Right hindlimb (tissue), 1 donor: Measurements from ENCODE around the gene GNAI1.
A peak's percentile ranks its signal among the peaks of the same experiment; 100 is the strongest.

Source experiments
- DNase-seq: peaks from one replicate; pipeline ENCODE4 v3.0.0-alpha.2; 2018

The GNAI1 gene

GRCh38 chr7:80134536-80135308 lies at the start of gene GNAI1:
TSS of gene GNAI1 (plus strand) at chr7:80134831. CDS start at chr7:80135161, 330 bp downstream.
- peak; percentile 88 for DNase-seq

- peak; percentile 64 for DNase-seq
Observed at GRCh38 chr7:80087051-80087770, 47.4 kb upstream of the GNAI1 start.

GRCh38 chr7:80087771-80088170 lies 46.9 kb upstream of the GNAI1 start:
- DNase-seq, result no peak

GRCh38 chr7:80088705-80089104 lies 45.9 kb upstream of the GNAI1 start:
- DNase-seq, result no peak

- DNase-seq, result no peak
Observed at GRCh38 chr7:80089366-80089765, 45.3 kb upstream of the GNAI1 start.

GRCh38 chr7:80093349-80093748 lies 41.3 kb upstream of the GNAI1 start:
- no peak for DNase-seq

- DNase-seq, result no peak
Observed at GRCh38 chr7:80095545-80095944, 39.1 kb upstream of the GNAI1 start.

- DNase-seq, result no peak
Observed at GRCh38 chr7:80097756-80098155, 36.9 kb upstream of the GNAI1 start.

GRCh38 chr7:80098795-80099194 lies 35.8 kb upstream of the GNAI1 start:
- no peak for DNase-seq

- DNase-seq, result no peak
Observed at GRCh38 chr7:80100254-80100653, 34.4 kb upstream of the GNAI1 start.

GRCh38 chr7:80105701-80106408 lies 28.8 kb upstream of the GNAI1 start:
- no peak for DNase-seq

GRCh38 chr7:80106498-80107113 lies 28.0 kb upstream of the GNAI1 start:
- no peak for DNase-seq

- DNase-seq, result no peak
Observed at GRCh38 chr7:80107278-80107677, 27.4 kb upstream of the GNAI1 start.

GRCh38 chr7:80110376-80110775 lies 24.3 kb upstream of the GNAI1 start:
- DNase-seq, result no peak

- no peak for DNase-seq
Observed at GRCh38 chr7:80114159-80114558, 20.5 kb upstream of the GNAI1 start.

- DNase-seq, result no peak
Observed at GRCh38 chr7:80124526-80125264, 9.9 kb upstream of the GNAI1 start.

- DNase-seq, result no peak
Observed at GRCh38 chr7:80127412-80128160, 7.0 kb upstream of the GNAI1 start.

- no peak for DNase-seq
Observed at GRCh38 chr7:80128918-80129317, 5.7 kb upstream of the GNAI1 start.

- DNase-seq, result no peak
Observed at GRCh38 chr7:80129785-80130184, 4.8 kb upstream of the GNAI1 start.

GRCh38 chr7:80131675-80132435 lies 2.8 kb upstream of the GNAI1 start:
- no peak for DNase-seq

- DNase-seq, result no peak
Observed at GRCh38 chr7:80132594-80132993, 2.0 kb upstream of the GNAI1 start.
